Smooth muscle cell of the brain vasculature (primary cell): ENCODE measurements around the gene HOXA4.

ENCODE experiments used
- DNase-seq: peaks from one replicate; pipeline ENCODE4 v3.0.0-alpha.2; 2012; ENCODE audit warnings: low read depth, low spot score

HOXA4 gene

DNA sequence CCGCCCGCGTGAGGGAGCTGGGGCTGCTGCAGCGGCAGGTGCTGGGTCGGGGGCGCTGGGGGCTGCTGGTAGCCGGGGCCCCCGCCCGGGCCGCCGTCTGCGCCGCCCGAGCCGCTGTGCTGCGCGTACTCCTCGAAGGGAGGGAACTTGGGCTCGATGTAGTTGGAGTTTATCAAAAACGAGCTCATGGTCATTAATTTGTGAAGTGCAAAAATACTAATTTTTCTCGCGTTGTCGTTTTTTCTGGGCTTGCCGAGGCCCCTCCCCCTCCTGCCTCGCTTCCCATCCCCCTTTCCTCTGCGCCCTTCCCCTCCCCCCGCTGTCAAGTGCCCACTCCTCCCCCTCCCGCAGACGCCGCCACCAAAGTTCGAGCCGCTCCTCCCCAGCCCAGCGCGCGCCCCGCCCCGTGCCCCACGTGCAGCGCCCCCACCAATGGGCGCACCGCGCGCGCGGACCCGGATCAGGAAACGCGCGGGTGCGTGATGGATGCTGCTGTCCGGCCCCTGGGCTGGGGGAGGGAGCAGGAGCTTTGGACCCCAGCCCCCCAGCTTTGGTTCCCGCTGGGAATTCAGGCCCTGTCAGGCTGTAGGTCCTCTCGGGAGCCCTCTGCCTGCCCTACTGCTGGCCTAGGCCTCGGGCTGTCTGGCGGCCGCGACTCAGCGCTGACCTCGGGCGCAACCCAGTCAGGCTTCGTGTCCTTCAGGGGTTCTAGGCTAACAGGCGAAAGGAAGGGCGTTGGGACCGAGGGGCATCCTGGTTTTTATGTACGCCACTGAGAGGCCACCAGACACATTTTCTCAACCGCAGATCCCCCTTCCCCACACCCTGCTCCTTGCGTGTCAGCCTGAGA lies at the start of gene HOXA4:
Gene HOXA4 (minus strand): TSS at position 218 of the 850 bp plus-strand sequence. CDS start 24 bp downstream, at position 194.
- no peak for DNase-seq

DNA sequence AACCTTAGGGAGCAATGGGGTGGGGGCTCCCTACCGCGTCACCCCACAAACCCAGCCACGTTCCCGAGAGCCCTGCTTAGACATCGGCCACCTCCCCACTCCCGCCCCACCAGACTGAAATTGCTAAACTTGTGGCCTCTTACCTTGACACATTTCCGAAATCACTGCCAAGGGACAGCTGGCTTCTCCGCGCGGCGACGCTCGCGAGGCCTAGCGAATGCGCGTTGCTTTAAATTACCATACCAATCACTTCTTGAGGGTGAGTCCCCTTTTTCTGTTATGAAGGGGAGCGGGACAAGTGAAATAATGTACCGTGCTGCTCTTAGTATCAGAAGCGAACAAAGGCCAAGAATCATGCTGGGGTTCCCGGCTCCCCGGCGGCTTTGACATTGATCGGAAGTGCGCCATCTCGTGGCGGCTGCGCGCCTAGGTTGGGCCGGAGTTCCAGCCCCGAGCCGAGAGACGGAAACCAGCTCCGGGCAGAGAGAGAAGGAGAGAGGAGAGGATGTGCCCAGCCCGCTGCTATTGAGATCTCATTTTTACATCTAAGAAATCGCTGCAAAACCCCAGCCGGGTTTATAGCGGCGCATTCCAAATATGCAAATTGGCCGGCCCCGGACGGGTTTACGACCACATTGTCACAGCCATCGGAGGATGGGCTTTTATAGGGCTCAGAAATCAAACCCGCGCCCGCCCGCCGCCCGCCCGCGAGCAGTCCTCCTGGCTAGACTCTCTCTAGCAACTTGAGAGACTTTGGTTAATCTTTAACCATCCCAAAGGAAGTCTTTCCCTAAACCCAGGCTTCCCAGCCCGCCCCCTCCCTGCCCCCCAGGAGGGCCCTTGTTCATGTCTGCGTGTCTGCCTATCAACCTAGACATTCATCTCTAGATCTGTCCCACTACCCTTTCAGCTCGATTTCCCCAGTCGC lies 49.2 kb upstream of the HOXA4 start:
- no peak for DNase-seq

DNA sequence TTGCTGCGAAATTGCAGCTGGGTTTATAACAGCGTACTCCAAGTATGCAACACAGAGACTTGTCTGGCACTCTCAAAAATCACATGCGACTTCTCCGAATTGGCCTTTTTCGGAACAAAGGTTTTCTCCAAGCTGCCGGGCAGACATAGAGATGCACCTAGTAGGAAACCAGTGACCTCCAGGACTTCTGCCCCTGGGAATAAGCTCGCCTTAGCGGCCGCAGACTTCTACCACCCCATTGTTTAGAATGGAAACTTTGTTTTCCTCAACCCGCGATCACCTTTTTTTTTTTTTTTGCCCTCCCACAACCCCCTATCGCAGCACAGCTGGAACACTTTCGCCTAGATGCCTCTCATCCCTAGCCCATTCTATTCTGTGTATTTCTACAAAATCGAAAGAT lies 48.5 kb upstream of the HOXA4 start:
- DNase-seq, result no peak

DNA sequence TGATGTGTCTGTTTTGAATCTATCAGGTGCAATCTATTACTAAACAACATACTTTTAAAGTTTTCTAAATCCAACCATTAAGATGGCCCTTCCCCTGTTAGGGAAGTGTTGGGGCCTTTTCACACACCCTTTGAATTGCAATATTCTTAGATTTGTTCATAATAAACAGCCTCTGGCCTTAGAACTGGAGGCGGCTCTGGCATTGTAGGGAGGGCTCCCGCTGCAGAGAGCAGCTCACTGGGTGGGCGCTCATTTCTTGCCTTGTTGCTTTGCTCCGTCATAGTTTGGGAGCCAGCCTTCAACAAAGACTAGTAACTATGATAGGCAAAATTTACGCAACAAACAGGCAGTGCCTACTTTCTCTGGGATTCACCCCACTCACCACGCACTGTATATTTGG lies 47.8 kb upstream of the HOXA4 start:
- DNase-seq, result no peak

DNA sequence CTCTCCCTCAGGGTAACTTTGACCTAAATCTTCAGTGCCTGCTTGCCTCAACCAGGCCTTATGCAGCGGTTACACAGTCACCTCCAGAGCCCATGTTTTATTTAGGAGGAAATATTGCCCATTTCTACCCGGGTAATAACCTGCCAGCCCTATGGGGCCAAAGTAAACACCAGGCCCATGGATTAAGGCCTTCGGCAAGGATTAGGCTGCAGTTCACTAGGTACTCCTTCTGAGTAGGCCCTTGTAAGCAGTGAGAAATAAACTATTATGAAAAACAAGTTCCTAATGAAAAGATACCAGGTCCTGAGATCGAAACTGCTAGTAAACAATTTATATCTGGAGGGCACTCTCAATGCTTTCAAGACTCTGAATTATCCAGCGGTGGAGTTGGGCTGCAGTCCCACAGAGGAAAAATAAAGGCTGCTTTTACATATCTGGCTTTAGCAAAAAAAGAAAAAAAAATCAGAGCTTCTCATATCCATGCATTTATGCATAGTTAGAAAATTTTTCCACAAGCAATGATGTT lies 47.3 kb upstream of the HOXA4 start:
- no peak for DNase-seq

DNA sequence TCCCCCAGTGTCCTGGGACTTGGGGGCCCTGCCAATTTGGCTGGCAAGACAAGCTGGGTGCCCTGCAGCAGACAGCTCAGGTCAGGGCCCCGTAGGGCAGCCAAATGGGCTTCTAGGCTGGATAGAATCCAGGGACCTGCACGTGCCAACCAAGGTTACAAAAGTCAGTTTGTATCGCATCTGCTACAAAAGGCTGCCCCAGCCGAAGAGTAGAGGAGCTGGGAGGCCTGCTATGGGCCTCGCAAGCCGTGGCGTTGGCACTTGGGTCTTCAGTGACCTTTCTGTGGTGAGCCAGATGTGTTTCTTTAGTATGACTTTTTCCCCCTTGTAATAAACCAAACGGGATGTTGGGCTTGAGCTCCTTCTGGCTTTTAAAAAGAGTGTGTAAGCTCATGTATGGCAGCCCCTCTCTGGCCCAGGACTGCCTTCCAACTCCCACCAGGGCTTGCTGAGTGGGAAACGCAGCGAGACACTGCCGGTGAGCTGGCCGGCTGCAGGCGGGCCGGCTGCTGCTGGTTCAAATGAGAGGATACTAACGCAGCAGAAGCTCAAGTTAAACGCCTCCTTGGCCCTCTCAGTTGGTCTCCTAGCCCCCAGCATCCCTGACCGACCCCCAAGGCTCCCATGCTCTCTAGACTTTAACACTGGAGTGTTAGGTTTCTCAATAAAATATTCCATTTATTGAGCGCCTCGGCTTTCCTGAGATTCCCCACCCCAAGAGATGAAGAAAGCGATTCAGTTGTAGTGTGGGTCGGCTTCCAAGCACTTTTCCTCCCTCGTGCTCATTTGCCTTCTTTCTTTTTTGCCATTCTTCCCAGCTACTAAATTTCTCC lies 46.6 kb upstream of the HOXA4 start:
- no peak for DNase-seq

DNA sequence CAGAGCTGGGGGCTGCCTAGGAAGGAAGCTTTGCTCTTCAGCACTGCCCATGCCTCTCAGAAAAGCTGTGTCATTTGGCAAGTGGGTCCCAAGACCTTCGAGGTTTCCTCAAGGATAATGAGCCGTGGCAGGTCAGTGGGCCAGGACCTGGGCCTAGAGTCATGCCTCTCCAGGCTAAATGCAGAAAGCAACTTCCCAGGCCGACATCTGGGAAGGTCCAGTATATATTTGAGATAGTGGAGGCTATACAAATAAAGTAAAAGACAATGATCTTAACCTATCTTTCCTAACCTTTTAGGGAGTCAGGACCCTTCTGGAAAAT lies 45.9 kb upstream of the HOXA4 start:
- no peak for DNase-seq

DNA sequence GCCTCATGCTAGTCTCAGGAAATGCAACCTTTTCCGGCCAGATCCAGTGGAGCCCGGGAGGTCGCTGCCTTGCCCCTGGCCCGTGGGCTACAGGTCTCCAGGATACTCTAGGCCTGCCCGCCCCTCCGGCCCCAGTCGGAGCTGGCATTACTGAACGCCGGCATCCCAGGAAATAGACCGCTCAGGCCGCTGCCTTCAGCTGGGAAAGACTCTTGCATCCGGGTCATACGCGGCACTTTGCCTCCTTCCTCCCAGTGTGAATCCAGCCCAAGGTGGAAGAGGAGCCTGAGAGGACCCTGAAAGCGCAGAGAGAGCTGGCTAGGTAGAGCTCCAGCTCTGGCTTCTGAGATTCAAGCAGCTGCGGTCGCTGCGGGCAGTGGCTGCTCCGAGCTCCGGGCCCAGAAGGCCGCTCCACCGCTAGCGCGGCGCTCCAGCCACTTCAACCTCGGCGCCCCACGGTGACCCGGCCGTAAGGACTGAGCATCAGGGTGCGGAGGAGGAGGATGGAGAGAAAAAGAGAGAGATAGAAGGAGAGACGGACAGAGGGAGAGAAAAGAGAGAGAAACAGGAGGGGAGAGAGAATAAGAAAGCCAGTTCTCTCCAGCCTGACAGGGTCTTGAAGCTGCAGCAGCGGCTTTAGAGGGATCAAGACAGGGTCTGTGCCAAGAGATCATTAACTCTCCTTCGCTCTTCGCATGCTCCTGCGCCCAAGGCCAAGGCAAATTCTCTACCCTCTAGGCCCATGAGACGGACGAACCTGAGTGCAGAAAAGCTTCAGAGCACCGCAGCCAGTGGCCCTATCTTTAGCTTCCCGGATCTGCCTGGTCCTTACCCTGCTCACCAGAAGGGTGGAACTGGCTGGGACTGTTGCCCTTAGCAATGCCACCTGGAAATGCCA lies 45.3 kb upstream of the HOXA4 start:
- no peak for DNase-seq

DNA sequence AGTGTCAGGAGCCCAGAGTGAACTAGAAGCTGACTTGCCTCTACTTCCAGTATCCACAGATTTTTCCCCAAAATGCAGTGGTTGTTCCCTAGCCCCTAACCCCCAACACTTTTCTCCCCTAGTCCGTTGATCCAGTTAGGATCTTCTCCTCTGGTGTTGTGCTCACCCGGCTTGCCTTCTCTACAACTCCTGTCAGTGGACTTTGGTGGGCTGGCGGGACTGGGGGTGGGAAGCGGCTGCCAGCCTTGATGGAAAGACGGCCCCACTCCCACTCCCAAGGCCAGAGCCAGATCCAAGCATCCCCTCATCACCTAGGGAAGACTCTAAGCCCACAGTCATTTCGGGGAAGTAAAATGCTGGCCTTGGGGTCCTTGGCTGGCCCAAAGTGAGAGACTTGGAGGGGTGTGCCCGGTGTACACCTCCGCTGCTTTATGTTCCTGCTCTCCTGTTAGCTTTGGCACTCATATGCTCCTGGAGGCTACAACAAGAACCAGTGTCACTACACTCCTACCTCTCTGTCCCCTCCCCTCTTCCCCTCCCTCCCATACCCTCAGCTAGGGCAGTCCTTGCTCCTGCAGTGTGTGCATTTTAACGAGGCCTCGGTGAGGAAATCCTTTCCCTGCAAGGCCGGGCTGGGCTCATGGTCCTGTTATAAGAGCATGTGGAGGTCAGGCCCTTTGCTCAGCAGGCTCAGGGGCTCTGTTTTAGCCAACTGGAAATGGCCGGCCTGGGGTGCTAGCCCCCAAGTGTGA lies 44.5 kb upstream of the HOXA4 start:
- DNase-seq, result no peak

DNA sequence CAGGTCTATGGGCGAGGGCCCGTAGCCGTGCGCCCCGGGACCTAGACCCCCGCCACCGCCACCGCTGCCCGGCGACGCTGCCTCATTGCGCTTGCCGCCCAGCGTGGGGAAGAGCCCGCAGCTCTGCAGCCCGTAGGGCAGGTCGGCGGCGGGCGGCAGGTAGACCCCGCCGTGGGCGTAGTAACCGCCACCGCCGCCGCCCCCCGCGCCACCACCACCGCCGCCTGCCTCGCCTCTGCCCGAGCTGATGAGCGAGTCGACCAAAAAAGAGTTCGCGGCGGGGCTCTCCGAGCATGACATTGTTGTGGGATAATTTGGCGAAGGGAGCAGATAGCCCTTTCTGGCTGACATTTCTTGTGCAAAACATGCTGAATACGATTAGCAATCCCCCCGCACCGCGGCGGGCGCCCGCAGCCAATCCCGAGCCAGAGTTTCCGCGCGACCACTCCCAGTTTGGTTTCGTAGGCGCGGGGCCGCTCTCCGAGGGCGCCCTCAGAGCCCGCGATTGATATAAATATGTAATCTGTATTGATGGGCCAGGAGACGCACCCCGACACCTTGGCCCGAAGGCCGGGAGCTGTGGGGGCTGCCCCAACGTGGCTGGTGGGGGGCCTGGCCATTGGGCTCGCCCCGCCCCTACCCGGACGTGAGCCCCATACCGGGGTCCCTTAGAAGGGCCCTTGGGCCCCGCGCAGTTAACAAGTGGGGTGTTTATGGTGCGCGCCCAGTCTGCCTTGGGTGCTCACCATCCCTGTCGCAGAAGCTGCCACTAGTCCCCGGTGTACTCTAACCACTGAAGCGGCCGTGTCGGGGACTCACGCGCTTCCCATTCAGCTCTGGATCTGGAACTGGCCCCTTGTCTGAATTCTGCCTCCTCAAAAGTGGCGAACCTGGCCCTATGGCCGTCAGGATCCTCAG lies 43.7 kb upstream of the HOXA4 start, which contains the start of gene HOXA10:
Gene HOXA10 (minus strand): TSS at position 365 of the 918 bp plus-strand sequence. CDS start 14 bp downstream, at position 351.
- DNase-seq, result no peak

DNA sequence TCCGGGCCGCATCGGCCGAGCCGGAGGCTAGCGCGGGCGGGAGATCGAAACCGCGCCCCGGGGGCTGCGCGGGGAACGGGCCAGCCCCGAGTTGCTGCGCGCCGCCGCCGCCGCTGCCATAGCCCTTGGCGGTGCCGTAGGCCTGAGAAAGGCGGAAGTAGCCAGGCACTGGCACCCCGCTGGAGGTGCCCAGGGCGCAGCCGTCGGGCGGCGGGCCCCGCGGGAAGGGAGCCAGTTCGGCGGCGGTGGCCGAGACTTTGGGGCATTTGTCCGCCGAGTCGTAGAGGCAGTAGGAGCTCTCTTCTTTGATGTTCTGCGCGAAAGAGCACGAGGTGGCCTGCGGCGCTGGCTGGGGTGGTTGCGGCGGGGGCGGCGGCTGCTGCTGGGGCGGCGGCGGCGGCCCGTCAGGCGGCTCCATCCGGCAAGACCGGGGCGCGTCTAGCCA lies 43.0 kb upstream of the HOXA4 start:
- DNase-seq, result no peak

DNA sequence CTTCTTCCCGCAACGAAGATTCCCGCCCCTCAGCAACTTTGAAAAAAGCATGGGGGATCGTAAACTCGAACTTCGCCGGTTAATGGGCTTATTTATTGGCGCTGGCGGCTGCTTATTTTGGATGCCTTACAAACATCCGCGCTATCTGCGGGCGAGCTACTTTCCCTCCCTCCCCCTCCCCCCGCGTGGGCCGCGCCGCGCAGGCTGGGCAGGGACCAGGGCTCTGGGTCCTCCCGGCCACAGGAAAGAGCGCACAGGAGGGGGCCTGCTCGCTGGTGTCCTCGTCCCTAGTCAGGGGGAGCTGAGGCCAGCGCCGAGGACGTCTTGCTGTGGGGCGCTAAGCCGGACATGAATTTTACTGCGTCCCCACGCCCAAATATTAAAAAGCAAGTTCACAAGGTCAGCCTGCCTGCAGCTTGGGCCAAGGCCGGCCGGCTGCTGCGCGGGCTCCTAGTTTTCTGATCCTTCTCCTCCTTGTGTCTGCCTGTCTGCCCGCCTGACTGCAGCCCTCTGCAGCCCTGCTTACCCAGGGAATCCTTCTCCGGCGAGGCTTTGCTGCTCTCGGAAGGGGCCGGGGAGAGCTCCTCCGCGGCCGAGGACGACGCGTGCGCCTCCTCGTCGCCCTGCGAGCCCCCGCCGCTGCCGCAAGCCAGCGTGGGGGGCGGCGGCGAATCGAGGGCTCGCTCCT lies 42.4 kb upstream of the HOXA4 start:
- no peak for DNase-seq

DNA sequence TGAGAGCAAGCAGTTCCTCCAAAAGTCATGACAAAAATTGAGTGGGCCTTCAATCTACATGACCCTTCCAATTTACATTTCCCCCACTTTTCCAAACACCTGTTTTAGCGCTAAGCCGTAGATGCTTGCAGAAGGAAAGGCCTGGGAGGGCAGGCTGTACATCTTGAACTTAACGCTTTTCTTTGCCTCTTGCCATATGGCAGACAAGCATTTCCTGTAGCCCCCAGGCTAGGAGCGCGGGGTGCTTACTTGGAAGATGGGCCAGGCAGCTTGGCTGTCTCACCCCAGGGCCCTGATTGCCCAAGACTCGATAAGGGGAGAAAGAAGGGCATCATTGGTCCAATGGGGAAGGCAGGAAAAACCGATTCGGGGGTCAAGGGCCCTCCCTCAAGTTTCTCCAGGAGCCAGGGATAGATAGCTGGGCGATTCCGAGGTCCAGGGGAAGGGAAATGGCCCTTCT lies 41.8 kb upstream of the HOXA4 start:
- no peak for DNase-seq

DNA sequence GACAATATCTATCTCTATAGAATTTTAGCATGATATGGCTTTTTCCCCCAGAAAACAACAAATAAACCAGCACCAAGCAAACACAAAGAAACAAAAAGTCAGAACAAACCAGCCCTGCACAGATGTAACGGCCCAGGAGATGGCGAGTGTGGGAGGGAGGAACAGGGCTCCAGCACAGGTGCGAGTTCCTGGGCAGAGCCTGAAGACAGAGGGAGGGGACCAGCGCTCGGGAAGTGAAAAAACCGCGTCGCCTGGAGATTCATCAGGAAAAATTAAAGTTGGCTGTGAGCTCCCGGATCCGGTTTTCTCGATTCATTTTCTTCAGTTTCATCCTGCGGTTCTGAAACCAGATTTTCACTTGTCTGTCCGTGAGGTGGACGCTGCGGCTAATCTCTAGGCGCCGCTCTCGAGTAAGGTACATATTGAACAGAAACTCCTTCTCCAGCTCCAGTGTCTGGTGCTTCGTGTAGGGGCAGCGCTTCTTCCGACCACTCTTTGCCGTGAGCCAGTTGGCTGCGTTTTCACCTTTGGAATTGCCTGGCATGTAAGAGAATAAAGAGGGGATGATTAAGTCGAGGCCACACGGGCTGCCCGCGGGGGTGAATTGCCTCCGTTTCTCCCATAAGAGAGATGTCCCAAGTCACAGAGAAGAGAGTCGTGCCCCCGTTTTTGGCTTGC lies 41.2 kb upstream of the HOXA4 start:
- no peak for DNase-seq

DNA sequence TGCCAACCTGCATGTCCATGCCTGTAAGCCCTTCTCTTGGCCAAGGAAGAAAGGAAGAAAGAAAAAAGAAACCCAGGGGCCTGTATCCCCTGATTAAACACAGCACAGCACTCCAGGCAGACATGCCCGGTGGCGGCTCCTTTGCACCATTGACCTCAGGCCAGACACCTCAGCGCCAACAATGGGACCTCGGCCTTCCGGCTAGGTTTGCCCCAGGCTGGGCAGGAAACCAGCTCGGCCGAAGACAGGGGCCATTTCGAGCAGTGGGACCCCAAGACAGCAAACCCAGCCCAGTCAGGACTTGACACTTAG lies 40.7 kb upstream of the HOXA4 start:
- no peak for DNase-seq

DNA sequence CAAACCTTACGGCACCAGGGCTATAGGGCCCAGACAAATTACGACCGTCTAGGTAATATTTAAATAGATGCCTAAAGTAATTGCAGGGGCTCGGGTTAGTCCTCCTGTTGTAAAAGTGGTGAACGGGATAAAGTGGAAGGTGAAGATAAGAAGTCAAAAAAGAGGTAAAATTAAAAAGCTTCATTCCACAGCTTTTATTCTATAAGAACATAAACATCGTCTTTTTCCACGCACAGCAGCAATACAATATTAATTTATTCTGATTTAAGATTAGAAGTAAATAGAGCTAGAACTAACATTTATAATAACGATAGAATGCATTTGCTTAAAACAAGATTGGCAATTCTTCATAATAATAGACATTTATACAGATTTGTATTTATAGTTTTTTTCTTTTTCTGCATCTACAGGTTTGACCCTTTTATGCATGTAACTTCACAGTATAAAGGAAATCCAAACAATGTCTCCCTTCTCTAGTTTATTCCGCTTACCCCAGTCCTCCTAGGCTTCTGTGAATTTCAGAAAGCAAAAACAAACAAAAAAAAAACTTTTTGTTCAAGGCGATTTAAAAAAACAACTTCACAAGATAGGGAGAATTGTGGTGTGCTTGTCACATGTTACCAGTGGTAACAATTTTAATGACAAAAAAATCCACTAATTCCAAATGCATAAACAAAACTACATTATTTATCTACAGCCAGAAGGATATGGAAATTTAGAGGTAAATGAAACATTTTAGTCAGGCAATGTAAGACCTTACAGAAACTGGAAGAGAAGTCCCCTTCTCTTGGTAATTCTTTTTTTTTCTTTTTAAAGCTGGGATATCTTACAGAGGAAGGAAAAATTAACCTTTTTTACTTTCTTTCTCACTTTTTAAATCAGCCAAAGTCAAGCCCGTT lies 40.1 kb upstream of the HOXA4 start:
- no peak for DNase-seq
